Measurements from ENCODE around the gene NUDCD3.

NUDCD3 gene

GRCh38 chr7:44411306-44411705 lies 79.2 kb downstream of the NUDCD3 start:
- Histone ChIP-seq H3K4me3 (ENCODE audit: low read depth in 1 of 5, low read length in 5 of 5) (no peak overlapping the region), H3K27me3 (ENCODE audit: control insufficient read depth in 5 of 5, insufficient read depth in 4 of 5, low read length in 5 of 5) (no peaks in the 10 kb centered on the region), H3K36me3 (ENCODE audit: control insufficient read depth in 5 of 5, insufficient read depth in 5 of 5, low read length in 5 of 5) (peaks cover 0 to 10% (median 4%) of the 10 kb centered on the region in 5 donors), H3K9ac (ENCODE audit: low read length in 5 of 5) (no peak overlapping the region), H3K4me1 (ENCODE audit: control insufficient read depth in 5 of 5, insufficient read depth in 5 of 5, low read length in 5 of 5) (no peaks in the 10 kb centered on the region), H3K27ac (ENCODE audit: low read depth, low read length) (no peak overlapping the region), H3K9me3 (ENCODE audit: control insufficient read depth in 5 of 5, low read length in 5 of 5) (peaks cover 0 to 4% (median 0%) of the 10 kb centered on the region in 5 donors)

- Histone ChIP-seq H3K27me3 (ENCODE audit: control insufficient read depth in 5 of 5, insufficient read depth in 4 of 5, low read length in 5 of 5) (no peaks in the 10 kb centered on the region), H3K27ac (ENCODE audit: low read depth, low read length) (no peak overlapping the region), H3K4me1 (ENCODE audit: control insufficient read depth in 5 of 5, insufficient read depth in 5 of 5, low read length in 5 of 5) (no peaks in the 10 kb centered on the region), H3K4me3 (ENCODE audit: low read depth in 1 of 5, low read length in 5 of 5) (no peak overlapping the region), H3K9me3 (ENCODE audit: control insufficient read depth in 5 of 5, low read length in 5 of 5) (peaks cover 0 to 4% (median 0%) of the 10 kb centered on the region in 5 donors), H3K9ac (ENCODE audit: low read length in 5 of 5) (no peak overlapping the region), H3K36me3 (ENCODE audit: control insufficient read depth in 5 of 5, insufficient read depth in 5 of 5, low read length in 5 of 5) (peaks cover 4 to 26% (median 9%) of the 10 kb centered on the region in 5 donors)
Observed at GRCh38 chr7:44408596-44408995, 81.9 kb downstream of the NUDCD3 start.

DNA sequence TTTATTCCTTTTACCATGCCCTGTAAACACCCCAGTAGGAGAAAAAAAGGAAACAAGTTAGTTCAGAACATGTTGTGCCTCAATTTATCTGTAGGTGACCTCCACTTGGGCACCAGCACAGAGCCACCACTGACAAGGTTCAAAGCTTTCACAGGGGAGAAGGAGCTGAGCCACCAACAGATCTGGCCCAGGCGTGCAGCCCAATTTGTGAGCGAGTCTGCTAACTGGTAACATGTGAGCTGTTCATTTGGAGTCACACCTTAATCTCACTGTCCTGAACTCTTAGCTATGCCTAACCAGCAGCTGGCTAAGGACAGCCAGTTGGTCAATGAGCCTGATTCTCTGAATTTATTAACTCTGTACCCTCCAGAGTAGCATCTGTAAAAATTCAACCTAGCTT lies 86.7 kb downstream of the NUDCD3 start:
- Histone ChIP-seq H3K9me3 (ENCODE audit: control insufficient read depth in 5 of 5, low read length in 5 of 5) (no peaks in the 10 kb centered on the region), H3K27me3 (ENCODE audit: control insufficient read depth in 5 of 5, insufficient read depth in 4 of 5, low read length in 5 of 5) (no peaks in the 10 kb centered on the region), H3K36me3 (ENCODE audit: control insufficient read depth in 5 of 5, insufficient read depth in 5 of 5, low read length in 5 of 5) (peaks cover 0 to 55% (median 36%) of the 10 kb centered on the region in 5 donors), H3K9ac (ENCODE audit: low read length in 5 of 5) (no peak overlapping the region), H3K4me1 (ENCODE audit: control insufficient read depth in 5 of 5, insufficient read depth in 5 of 5, low read length in 5 of 5) (peaks cover 0 to 6% (median 0%) of the 10 kb centered on the region in 5 donors), H3K27ac (ENCODE audit: low read depth, low read length) (no peak overlapping the region), H3K4me3 (ENCODE audit: low read depth in 1 of 5, low read length in 5 of 5) (no peak overlapping the region)

DNA sequence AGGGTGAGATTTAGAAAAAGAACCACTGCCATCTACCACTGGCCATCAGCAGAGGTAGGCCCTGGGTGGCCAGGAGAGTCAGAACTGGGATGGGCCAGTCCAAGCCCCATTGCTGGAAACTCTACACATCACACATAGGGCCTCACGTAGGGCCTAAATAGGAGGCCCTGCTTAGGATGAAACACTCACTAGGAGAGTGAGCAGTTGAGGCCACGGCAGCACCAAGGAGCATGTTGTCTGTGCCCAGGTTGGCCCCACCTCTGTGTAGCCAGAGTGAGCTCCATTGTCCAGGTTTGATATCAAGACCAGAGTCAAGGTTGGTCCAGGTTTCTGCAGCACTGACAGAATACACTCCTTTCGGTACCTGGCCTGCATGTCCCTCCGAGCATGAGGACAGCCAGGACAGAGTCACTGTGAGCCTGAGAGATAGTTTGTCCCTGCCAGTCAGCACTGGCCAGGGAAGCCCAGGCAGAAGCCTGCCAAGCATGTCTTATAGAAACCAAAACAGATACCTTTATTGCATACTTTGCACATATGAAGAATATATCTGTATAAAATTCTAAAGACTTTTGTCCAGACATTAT lies 87.2 kb downstream of the NUDCD3 start:
- Histone ChIP-seq H3K9me3 (ENCODE audit: control insufficient read depth in 5 of 5, low read length in 5 of 5) (no peaks in the 10 kb centered on the region), H3K9ac (ENCODE audit: low read length in 5 of 5) (no peak overlapping the region), H3K36me3 (ENCODE audit: control insufficient read depth in 5 of 5, insufficient read depth in 5 of 5, low read length in 5 of 5) (peaks cover 0 to 60% (median 41%) of the 10 kb centered on the region in 5 donors), H3K27ac (ENCODE audit: low read depth, low read length) (no peak overlapping the region), H3K4me3 (ENCODE audit: low read depth in 1 of 5, low read length in 5 of 5) (no peak overlapping the region), H3K27me3 (ENCODE audit: control insufficient read depth in 5 of 5, insufficient read depth in 4 of 5, low read length in 5 of 5) (no peaks in the 10 kb centered on the region), H3K4me1 (ENCODE audit: control insufficient read depth in 5 of 5, insufficient read depth in 5 of 5, low read length in 5 of 5) (peaks cover 0 to 11% (median 0%) of the 10 kb centered on the region in 5 donors)

DNA sequence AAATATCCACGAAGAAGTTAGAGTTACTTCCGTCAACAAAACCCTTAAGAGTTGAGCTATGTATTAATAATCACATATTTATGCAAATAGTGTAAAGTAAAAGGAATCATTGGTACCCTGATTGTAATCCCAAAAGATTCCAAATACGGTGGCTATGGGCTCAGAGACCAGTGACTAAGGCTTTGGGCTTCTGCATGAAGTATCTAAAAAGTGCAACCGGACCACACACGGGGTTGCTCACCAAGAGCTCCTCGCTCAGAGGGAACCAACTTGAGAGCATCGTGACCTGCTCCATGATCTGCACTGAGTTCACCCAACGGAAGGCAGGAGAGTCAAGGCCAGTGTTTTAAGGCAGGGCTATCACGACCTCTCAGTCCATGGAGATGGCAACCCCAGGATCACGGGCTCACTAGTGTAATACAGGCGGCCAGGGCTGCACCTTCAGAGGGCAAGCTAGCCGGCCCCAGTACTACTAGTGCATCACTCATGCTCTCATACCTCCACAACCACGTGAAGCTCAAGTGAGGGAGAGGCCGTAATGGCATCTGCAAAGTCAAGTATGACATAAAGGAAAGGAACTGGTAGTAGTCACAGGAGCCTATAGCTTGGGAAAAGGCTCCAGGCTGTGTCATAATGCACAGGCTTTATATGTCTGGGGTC lies 87.9 kb downstream of the NUDCD3 start:
- Histone ChIP-seq H3K36me3 (ENCODE audit: control insufficient read depth in 5 of 5, insufficient read depth in 5 of 5, low read length in 5 of 5) (peaks cover 0 to 65% (median 41%) of the 10 kb centered on the region in 5 donors), H3K4me1 (ENCODE audit: control insufficient read depth in 5 of 5, insufficient read depth in 5 of 5, low read length in 5 of 5) (peaks cover 0 to 16% (median 0%) of the 10 kb centered on the region in 5 donors), H3K9ac (ENCODE audit: low read length in 5 of 5) (no peak overlapping the region), H3K4me3 (ENCODE audit: low read depth in 1 of 5, low read length in 5 of 5) (no peak overlapping the region), H3K27me3 (ENCODE audit: control insufficient read depth in 5 of 5, insufficient read depth in 4 of 5, low read length in 5 of 5) (no peaks in the 10 kb centered on the region), H3K9me3 (ENCODE audit: control insufficient read depth in 5 of 5, low read length in 5 of 5) (no peaks in the 10 kb centered on the region), H3K27ac (ENCODE audit: low read depth, low read length) (no peak overlapping the region)

- no peaks in the 10 kb centered on the region for H3K9me3 ChIP-seq (ENCODE audit: control insufficient read depth in 5 of 5, low read length in 5 of 5)
- H3K27me3 ChIP-seq (ENCODE audit: control insufficient read depth in 5 of 5, insufficient read depth in 4 of 5, low read length in 5 of 5), result no peaks in the 10 kb centered on the region
- H3K4me3 ChIP-seq (ENCODE audit: low read depth in 1 of 5, low read length in 5 of 5), result no peak overlapping the region
- H3K27ac ChIP-seq (ENCODE audit: low read depth, low read length), result no peak overlapping the region
- H3K36me3 ChIP-seq (ENCODE audit: control insufficient read depth in 5 of 5, insufficient read depth in 5 of 5, low read length in 5 of 5), result peaks cover 0 to 69% (median 41%) of the 10 kb centered on the region in 5 donors
- H3K4me1 ChIP-seq (ENCODE audit: control insufficient read depth in 5 of 5, insufficient read depth in 5 of 5, low read length in 5 of 5), result peaks cover 0 to 16% (median 0%) of the 10 kb centered on the region in 5 donors
- H3K9ac ChIP-seq (ENCODE audit: low read length in 5 of 5), result no peak overlapping the region
Observed at GRCh38 chr7:44401692-44402091, 88.8 kb downstream of the NUDCD3 start.

DNA sequence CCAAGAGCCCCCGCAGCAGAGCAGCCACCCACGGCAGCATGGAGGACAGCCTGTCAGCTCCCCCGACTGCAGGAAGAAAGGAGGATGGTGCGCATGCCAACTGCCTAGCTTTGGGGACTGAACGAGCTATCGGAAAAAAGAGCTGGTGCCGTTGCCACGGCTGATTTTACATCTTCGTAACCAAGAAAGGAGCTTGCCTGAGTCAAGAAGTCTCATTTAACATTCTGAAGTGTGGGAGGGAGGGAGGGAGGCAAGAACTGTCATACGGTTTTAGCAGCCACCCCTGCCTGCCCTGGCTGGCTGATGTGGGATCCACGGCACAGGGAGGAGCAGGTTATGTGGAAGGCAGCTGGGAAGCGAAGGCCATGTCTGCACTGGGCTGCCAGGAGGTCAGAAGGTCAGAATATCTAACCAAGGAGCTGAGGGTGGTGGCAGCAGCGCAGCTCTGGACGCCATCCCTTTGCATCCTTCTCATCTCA lies 90.4 kb downstream of the NUDCD3 start:
- H3K9me3 ChIP-seq (ENCODE audit: control insufficient read depth in 5 of 5, low read length in 5 of 5), result no peaks in the 10 kb centered on the region
- no peak overlapping the region for H3K27ac ChIP-seq (ENCODE audit: low read depth, low read length)
- H3K9ac ChIP-seq (ENCODE audit: low read length in 5 of 5), result no peak overlapping the region
- no peaks in the 10 kb centered on the region for H3K27me3 ChIP-seq (ENCODE audit: control insufficient read depth in 5 of 5, insufficient read depth in 4 of 5, low read length in 5 of 5)
- peaks cover 0 to 16% (median 0%) of the 10 kb centered on the region in 5 donors for H3K4me1 ChIP-seq (ENCODE audit: control insufficient read depth in 5 of 5, insufficient read depth in 5 of 5, low read length in 5 of 5)
- H3K4me3 ChIP-seq (ENCODE audit: low read depth in 1 of 5, low read length in 5 of 5), result no peak overlapping the region
- peaks cover 0 to 69% (median 43%) of the 10 kb centered on the region in 5 donors for H3K36me3 ChIP-seq (ENCODE audit: control insufficient read depth in 5 of 5, insufficient read depth in 5 of 5, low read length in 5 of 5)

DNA sequence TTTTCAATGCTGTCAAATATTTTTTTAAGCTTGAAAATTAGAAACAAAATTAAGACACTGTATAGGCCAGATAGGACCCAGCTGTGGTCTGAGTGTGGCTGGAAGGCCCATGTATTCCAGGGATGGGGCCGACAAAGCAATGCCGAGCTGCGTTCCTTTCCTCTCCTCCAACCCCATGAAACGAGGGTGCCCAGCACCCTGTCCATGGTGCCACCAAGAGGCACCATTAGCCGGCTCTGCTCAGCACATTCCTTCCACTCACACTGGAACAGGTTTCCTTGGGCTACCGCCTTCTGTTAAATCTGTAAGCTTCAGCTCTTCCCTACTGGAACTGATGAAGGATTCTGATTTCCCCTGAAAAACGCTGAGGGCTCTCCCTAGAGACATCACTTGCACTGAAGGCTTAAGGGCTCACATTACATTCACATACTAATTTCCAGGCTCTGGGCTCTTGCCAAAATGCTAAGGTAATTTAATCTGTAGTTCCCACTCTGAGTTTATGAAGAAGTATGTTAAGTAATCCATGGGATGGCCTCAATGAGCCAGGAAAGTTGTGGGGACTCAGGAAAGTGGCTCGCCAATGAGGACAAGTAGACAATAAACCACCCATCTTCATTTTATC lies 91.4 kb downstream of the NUDCD3 start:
- Histone ChIP-seq H3K9ac (ENCODE audit: low read length in 5 of 5) (no peak overlapping the region), H3K4me3 (ENCODE audit: low read depth in 1 of 5, low read length in 5 of 5) (no peak overlapping the region), H3K36me3 (ENCODE audit: control insufficient read depth in 5 of 5, insufficient read depth in 5 of 5, low read length in 5 of 5) (peaks cover 0 to 67% (median 45%) of the 10 kb centered on the region in 5 donors), H3K9me3 (ENCODE audit: control insufficient read depth in 5 of 5, low read length in 5 of 5) (no peaks in the 10 kb centered on the region), H3K27ac (ENCODE audit: low read depth, low read length) (no peak overlapping the region), H3K4me1 (ENCODE audit: control insufficient read depth in 5 of 5, insufficient read depth in 5 of 5, low read length in 5 of 5) (peaks cover 0 to 16% (median 0%) of the 10 kb centered on the region in 5 donors), H3K27me3 (ENCODE audit: control insufficient read depth in 5 of 5, insufficient read depth in 4 of 5, low read length in 5 of 5) (no peaks in the 10 kb centered on the region)

DNA sequence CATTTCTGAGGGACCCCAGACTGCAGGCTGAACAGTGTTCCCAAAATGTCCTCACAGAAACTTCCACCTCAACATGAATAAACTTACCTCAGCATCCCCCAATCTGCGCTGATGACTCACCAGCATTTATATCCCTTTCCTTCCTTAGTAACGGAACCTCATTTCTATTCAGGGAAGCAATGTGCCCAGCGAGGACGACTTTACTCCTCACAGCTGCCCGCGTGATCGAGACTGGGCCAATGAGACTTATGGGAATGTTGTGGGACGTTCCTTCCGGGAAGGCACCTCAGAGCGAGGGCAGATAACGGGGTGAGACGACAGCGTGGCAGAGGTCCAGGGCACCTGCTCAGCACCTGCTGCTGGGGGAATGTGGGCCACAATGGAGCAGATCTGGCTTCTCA lies 91.9 kb downstream of the NUDCD3 start:
- Histone ChIP-seq H3K4me1 (ENCODE audit: control insufficient read depth in 5 of 5, insufficient read depth in 5 of 5, low read length in 5 of 5) (peaks cover 0 to 16% (median 0%) of the 10 kb centered on the region in 5 donors), H3K4me3 (ENCODE audit: low read depth in 1 of 5, low read length in 5 of 5) (no peak overlapping the region), H3K9me3 (ENCODE audit: control insufficient read depth in 5 of 5, low read length in 5 of 5) (no peaks in the 10 kb centered on the region), H3K9ac (ENCODE audit: low read length in 5 of 5) (no peak overlapping the region), H3K27me3 (ENCODE audit: control insufficient read depth in 5 of 5, insufficient read depth in 4 of 5, low read length in 5 of 5) (no peaks in the 10 kb centered on the region), H3K27ac (ENCODE audit: low read depth, low read length) (no peak overlapping the region), H3K36me3 (ENCODE audit: control insufficient read depth in 5 of 5, insufficient read depth in 5 of 5, low read length in 5 of 5) (peaks cover 0 to 67% (median 45%) of the 10 kb centered on the region in 5 donors)

Data from subcutaneous abdominal adipose tissue (tissue), 5 donors.